Bronchial epithelial cell (primary cell): ENCODE results near the gene GPR34. TPM values are rescaled to one million over a fixed set of nuclear protein-coding genes. Genes with fewer than 3 reads are reported as not detected.
"Not testable (repeated sequence)": the region's sequence is repeated elsewhere in the genome, so short reads cannot be mapped to it uniquely, and the experiment has no call there.

ENCODE experiments used
- DNase-seq: peaks from one replicate; pipeline ENCODE4 v3.0.0-alpha.2; 2010; ENCODE audit warnings: low read depth
- FAIRE-seq: peaks from 2 replicates; lab custom pipeline; 2011; peaks lifted over from hg19 to GRCh38; lab: Jason Lieb, UNC
- H3K27me3 ChIP-seq: 2 replicates; pipeline ENCODE4 v1.5.1; 2011; ENCODE audit warnings: low read length; ENCODE audit not compliant: control insufficient read depth, insufficient read depth
- H3K36me3 ChIP-seq: 2 replicates; pipeline ENCODE4 v1.5.1; 2011; ENCODE audit warnings: low read length; ENCODE audit not compliant: control insufficient read depth, insufficient read depth
- H3K4me3 ChIP-seq: 2 replicates; pipeline ENCODE4 v1.5.1; 2011; ENCODE audit warnings: mild to moderate bottlenecking, low read depth, low read length, control low read depth
- total RNA-seq: library from RNA; depleted of rRNA; stranded (reverse); fragments of >200 nt; gene quantifications from 2 replicates; pipeline ENCODE4 v1.2.1, GENCODE V29; 2014
- TF ChIP-seq, protein P1 (sequence below): IDR thresholded peaks from 2 replicates; pipeline ENCODE4 v1.5.1; 2011; ENCODE audit warnings: mild to moderate bottlenecking, moderate library complexity, low read length, control low read depth, inconsistent platforms; ENCODE audit not compliant: insufficient read depth, severe bottlenecking

GPR34 gene
- total RNA-seq, 1 donor from 2014 or later: not detected

DNA sequence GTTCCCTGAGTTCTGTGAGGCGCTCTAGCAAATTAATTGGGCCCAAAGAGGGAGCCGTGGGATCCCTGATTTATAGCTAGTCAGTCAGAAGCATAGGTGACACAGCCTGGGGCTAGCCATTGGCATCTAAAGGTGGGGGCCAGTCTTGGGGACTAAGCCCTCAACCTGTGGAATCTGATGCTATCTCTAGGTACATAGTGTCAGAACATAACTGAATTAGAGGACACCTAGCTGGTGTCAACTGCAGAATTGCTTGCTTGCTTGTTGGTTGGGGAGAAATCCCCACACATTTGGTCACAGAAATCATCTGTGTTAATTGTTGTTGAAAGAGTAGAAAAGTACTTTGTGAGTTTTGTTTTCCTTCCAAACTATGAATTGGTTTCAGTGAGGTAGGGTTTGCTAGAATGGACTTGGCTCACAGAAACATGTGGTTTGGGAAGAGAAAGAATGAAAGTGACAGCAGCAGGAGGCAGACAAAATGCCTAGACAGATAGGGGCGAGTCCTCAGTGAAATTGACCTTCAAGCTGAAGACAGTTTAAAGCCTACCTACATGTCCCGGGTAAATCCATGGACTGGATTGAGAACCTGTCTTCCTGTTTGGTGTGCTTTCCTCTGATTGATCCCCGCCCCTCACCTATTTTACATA lies 22.4 kb downstream of the GPR34 start:
- FAIRE-seq: peak; percentile 55
- Histone ChIP-seq H3K4me3 (no peak overlapping the region), H3K27me3 (no peaks in the 10 kb centered on the region), H3K36me3 (no peaks in the 10 kb centered on the region)
- DNase-seq: no peak
- TF ChIP-seq, protein P1, sequence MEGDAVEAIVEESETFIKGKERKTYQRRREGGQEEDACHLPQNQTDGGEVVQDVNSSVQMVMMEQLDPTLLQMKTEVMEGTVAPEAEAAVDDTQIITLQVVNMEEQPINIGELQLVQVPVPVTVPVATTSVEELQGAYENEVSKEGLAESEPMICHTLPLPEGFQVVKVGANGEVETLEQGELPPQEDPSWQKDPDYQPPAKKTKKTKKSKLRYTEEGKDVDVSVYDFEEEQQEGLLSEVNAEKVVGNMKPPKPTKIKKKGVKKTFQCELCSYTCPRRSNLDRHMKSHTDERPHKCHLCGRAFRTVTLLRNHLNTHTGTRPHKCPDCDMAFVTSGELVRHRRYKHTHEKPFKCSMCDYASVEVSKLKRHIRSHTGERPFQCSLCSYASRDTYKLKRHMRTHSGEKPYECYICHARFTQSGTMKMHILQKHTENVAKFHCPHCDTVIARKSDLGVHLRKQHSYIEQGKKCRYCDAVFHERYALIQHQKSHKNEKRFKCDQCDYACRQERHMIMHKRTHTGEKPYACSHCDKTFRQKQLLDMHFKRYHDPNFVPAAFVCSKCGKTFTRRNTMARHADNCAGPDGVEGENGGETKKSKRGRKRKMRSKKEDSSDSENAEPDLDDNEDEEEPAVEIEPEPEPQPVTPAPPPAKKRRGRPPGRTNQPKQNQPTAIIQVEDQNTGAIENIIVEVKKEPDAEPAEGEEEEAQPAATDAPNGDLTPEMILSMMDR: no peak

DNA sequence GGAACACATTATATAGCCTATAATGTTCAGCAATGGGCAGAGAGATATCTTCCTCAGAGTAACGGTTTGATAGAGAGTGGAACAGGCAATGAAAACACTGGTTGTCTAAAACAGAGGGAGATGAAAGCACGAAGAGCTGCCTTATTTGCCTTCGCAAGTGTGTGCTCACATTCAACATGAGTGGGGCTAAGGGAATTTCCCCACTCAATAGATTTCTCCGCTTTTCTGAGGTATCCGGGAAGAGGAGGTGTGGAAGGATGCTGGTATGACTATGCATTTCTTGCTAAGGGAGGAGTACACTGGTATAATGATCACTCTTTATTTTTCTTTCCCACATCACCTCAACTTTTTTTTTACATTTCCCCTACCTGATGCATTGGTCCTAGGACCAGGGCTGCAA lies 27.4 kb downstream of the GPR34 start:
- H3K36me3 ChIP-seq: no peaks in the 10 kb centered on the region
- DNase-seq: no peak
- TF ChIP-seq, protein P1: no peak
- FAIRE-seq: no peak
- H3K4me3 ChIP-seq: no peak overlapping the region
- H3K27me3 ChIP-seq: no peaks in the 10 kb centered on the region

DNA sequence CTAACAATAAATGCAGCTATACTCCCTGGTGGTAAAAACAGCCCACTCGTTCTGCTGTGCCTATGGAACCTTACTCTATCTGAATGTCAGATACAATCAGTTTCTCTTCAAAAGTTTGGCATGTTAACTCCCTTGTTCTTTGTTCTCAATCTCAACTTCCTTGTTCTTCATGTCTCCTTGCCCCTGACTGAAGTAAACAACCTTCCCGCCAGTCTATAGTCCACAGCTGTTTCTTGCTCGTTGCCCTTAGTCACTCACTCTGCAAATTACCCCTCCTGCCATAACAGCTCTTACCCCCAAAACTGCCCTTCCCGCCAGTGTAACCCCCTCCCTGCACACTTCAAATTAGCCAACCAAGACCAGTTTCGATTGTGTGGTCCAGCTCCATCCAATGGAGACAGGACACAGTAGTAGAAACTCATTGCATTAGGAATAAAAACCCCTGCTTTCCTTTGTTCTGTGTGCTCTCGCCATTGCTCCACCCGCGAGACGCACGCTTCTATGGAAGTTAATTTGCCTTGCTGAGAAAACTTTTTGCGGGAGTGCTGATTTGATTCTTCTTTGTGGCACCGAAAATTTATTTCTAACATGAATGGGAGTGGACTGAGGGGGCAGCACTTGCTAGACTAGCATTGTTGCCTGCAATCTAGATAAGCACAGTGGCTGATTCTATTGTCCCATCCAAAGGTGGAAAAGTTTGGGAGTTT lies 28.1 kb downstream of the GPR34 start:
- H3K4me3 ChIP-seq: no peak overlapping the region
- H3K36me3 ChIP-seq: no peaks in the 10 kb centered on the region
- no peak for FAIRE-seq
- no peaks in the 10 kb centered on the region for H3K27me3 ChIP-seq
- TF ChIP-seq, protein P1: no peak
- DNase-seq: no peak

DNA sequence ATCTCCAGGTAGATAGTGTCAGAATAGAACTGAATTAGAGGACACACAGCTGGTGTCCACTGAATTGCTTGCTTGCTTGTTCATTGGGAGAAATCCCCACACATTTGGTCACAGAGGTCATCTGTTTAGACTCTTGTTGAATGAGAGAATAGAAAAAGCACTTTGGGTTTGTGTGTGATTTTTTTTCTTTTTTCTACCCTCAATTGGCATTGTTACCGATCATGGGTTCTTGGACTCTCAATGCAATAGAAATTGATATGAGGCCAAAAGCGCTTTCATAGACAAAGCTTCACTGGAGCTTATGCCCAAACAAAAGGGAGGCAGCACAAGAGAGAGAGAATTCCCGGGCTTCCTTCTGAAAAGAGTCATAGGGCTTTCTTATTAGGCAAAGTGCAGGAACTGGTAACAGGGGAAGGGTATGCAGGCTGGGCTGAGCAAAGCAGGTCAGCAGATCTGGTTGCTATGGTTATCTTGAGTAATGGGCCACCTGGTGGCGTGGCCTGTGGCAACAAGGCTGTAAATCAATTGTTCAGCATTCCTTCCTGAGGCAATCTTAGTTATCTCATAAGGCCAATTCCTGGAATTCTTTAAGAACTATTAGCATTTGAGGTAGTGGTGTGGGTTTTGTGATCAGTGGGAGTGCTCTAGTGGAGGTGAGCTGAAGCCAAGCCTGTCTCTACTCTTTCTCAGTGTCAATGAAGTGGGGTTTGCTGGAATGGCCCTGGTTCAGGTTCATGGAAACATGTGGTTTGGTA lies 29.9 kb downstream of the GPR34 start:
- DNase-seq (no peak), FAIRE-seq (peak; percentile 43)
- Histone ChIP-seq H3K27me3 (no peaks in the 10 kb centered on the region), H3K4me3 (no peak overlapping the region), H3K36me3 (no peaks in the 10 kb centered on the region)
- TF ChIP-seq, protein P1: no peak

DNA sequence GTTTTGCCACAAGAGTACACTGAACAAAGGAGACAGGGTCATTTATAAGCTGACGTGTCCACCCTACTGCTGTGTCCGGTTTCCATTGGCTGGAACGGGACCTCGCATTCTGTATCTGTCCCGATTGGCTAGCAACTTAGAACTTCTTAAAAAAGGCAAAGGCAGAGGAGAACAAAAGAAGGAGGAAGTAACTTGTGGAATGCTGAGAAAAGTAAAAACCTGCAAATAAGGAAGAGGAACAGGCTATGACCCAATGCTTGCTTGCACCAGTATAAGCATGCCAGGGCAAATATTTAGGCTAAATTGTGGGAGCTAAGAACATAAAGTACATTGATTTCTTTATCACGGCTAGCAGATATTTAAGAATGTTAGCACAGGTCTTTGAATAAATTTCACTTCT lies 30.8 kb downstream of the GPR34 start:
- DNase-seq, H3K27me3 ChIP-seq, FAIRE-seq, H3K36me3 ChIP-seq, H3K4me3 ChIP-seq: not testable (repeated sequence)
